Omental fat pad (tissue), 4 donors: ENCODE results near the gene TEAD2. TPM values are rescaled to one million over a fixed set of nuclear protein-coding genes. Genes with fewer than 3 reads are reported as not detected.

ENCODE experiments used
- ATAC-seq: fragments of 150-250 bp; one replicate; pipeline ENCODE4 v1.9.1; 2016; ENCODE audit warnings: mild to moderate bottlenecking, moderate library complexity; ENCODE audit not compliant: low FRiP score
- DNase-seq: peaks from one replicate; pipeline ENCODE4 v3.0.0-alpha.2; 2019; ENCODE audit warnings: low spot score
- total RNA-seq, 4 donors: library from RNA; depleted of rRNA; stranded (reverse); fragments of >200 nt; gene quantifications; one replicate each; pipeline ENCODE4 v1.1.0, GENCODE V29; 2016
- TF ChIP-seq, protein P1 (sequence below), 3 donors: fragments of 450-650 bp; IDR thresholded peaks; one replicate each; pipeline ENCODE4 v1.5.1; 2016 to 2017; ENCODE audit warnings: antibody characterized with exemption in 3 of 3, mild to moderate bottlenecking in 3 of 3, moderate library complexity in 2 of 3

Gene TEAD2
- 10 to 100 TPM; 19.9 to 35.0 (median 26.1) TPM for total RNA-seq

DNA sequence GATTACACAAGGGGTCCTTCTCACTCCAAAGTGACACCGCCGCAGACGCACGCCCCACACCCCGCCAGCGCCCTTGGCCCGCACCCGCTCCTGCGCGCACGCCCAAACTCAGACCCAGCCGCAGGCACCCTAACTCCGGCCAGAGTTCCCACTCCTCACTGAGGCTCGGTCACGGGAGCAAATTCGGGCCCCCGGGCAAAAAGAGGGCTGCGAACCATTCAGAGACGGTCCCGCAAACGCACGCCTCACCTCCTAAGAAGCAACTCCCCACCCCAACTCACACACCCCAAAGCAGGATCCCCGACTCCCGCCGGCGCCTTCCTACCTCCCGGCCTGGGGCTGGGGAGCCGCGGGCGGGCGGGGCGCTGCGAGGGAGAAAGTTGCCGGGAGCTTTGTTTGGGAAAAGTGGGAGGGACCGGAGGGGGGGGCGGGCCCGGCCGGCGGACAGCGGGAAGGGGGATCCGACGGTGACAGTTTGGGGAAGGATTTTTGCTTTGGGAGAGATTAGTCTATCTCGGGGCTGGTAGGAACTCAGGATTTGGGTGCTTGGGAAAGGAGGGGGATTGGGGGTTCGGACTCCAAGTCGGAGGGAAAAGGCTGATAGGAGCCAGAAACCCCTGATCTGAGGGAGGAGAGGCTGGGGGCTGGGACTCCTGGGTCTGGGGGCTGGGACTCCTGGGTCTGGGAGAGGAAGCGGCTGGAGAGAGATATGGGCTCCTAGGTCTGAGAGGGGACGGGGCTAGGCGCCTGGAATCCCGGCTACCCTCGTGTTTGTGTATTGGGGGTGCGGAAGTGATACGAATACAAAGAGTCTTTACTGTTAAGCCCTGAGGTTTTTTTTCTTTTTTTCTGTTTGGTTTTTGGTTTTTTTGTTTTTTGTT lies at the start of gene TEAD2:
TEAD2 (minus strand) TSS at position 369 of the 881 bp plus-strand sequence. CDS start 2,341 bp downstream, outside the sequence.
- TF ChIP-seq, protein P1, sequence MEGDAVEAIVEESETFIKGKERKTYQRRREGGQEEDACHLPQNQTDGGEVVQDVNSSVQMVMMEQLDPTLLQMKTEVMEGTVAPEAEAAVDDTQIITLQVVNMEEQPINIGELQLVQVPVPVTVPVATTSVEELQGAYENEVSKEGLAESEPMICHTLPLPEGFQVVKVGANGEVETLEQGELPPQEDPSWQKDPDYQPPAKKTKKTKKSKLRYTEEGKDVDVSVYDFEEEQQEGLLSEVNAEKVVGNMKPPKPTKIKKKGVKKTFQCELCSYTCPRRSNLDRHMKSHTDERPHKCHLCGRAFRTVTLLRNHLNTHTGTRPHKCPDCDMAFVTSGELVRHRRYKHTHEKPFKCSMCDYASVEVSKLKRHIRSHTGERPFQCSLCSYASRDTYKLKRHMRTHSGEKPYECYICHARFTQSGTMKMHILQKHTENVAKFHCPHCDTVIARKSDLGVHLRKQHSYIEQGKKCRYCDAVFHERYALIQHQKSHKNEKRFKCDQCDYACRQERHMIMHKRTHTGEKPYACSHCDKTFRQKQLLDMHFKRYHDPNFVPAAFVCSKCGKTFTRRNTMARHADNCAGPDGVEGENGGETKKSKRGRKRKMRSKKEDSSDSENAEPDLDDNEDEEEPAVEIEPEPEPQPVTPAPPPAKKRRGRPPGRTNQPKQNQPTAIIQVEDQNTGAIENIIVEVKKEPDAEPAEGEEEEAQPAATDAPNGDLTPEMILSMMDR (IDR thresholded peaks at IDR 0.05), result no peak
- no peak for DNase-seq
- ATAC-seq, result peak; percentile 22

DNA sequence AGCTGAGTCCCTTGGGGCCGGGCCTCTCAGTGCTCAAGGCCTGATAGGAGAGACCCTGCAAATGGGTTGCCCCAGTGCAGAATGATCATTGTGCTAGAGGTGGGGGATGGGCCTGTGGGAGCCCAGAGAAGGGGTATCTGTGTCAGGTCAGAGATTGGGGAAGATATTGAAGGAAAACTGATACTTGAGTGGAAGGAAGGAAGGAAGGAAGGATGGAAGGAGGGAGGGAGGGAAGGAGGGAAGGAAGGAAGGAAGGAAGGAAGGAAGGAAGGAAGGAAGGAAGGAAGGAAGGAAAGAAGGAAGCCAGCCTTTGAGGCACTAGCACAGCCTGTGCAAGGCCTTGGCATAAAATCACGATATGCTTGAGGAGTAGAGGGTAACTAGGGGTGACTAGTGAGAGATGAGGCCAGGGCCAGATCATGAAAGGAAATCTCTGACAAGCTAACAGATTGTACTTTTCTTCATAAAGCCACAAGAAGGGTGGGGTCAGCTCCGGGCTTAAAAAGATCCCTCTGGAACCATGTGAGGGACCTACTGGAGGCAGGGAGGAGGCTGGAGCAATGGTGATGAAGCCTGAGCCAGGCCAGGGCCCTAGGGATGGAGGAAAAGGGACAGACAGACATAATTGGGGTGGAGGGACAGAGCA lies 49.6 kb upstream of the TEAD2 start:
- no peak for ATAC-seq
- TF ChIP-seq, protein P1 (IDR thresholded peaks at IDR 0.05), result no peak
- DNase-seq, result no peak

DNA sequence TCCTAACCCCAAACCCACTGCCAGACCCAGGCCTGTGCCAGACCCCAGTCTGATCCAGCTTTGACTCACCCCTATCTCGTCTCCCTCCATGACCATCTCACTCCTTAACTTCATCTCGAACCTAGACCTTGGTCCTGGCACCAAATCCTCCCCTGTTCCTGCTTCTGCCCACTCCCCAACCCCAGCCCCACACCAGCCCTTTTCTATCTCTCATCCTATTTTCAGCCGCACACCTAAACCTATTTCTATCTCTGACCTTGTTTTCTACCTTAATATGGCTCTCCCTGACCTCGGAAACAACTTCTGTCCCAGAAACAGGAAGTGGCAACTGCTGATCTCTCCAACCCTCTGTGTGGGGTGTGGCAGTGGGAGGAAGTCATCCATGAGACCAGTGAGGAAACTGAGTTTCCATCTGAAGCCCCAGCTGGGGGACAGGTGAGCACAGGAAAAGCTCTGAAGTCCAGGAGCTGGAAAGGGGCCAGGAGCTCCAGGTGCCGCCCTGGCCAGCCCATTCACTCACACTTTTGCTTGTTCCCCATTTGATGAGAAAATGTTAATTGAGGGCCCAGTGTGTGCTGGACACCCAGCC lies 47.3 kb upstream of the TEAD2 start:
- DNase-seq (no peak), ATAC-seq (no peak)
- TF ChIP-seq, protein P1 (IDR thresholded peaks at IDR 0.05), result no peak

DNA sequence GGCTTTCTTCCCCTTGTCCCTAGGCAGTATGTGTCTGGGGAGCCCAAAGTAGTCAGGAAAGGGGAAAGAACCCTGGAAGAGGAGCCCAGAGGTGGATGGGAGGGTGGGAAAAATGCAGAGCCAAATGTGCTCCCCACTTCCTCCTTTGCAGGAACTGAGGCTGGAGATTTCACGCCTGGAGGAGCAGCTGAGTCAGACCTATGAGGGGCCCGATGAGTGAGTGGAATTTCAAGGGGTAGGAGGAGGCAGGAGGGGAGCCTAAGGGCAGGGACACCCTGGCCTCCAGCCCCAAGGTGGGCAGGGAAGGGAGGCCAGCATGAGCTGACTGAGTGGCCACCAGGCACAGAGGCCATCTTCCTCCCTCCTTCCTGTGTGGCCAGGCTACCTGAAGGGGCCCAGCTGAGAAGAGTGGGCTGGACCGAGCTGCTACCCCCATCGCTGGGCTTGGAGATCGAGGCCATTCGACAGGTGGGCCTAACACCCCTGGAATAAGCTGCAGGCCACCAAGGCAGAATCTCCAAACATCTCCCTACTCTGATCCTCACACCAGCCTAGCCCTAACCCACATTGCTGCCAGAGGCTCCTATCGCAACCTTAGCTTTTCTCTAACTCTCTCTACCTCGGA lies 46.7 kb upstream of the TEAD2 start:
- no peak for DNase-seq
- ATAC-seq, result no peak
- TF ChIP-seq, protein P1 (IDR thresholded peaks at IDR 0.05), result no peak

DNA sequence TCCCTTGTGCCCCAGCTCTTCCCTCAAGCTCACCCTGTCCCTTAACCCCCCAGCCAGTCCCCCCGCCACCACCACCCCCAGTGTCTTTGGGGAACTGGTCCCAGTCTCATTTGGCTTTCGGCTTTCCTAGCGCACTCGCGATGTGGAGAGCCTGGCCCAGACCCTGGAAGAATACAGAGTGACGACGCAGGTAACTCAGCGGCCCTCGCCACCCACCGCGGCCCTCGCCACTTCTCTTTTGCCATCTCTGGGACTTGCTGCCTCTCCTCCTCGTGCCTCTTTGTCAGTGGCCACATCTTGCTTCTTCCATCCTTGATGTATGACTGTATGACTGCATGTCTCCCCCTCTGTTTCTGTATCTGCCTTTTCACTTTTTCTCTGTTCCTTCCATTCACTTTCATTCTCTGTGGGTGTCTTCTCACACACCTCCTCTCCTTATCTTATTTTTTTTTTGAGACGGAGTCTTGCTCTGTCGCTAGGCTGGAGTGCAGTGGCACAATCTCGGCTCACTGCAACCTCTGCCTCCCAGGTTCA lies 45.3 kb upstream of the TEAD2 start:
- no peak for DNase-seq
- TF ChIP-seq, protein P1 (IDR thresholded peaks at IDR 0.05), result no peak
- ATAC-seq, result no peak

DNA sequence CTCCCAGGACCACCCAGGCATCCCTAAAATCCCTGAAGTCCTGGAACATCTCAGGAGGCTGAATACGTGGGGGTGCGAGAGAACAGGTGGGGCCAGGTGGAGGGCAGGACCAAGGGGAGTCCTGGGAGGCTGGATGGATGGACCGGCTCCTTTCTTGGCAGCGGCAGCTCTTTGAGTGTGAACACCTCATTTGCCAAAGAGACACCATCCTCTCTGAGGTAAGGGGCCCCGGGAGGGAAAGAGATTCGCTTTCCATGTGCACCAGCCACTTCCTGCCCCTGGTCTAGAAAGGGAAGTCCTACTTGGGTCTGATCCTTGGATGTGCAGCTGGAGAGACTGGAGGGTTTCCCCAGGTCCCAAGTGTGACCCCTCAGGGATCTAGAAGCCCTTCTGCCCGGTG lies 44.9 kb upstream of the TEAD2 start:
- DNase-seq, result no peak
- TF ChIP-seq, protein P1 (IDR thresholded peaks at IDR 0.05), result no peak
- no peak for ATAC-seq
